HG02623 (cell line): Measurements from ENCODE around the gene RNF5.
"Not testable (repeated sequence)": the region's sequence is repeated elsewhere in the genome, so short reads cannot be mapped to it uniquely, and the experiment has no call there.

Experiments
- ATAC-seq: cut with Tn5 transposase; IDR thresholded peaks from one replicate; pipeline ENCODE4 v1.9.1; 2021; ENCODE audit warnings: moderate library complexity; ENCODE audit not compliant: unreplicated experiment

The RNF5 gene, protein sequence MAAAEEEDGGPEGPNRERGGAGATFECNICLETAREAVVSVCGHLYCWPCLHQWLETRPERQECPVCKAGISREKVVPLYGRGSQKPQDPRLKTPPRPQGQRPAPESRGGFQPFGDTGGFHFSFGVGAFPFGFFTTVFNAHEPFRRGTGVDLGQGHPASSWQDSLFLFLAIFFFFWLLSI

DNA sequence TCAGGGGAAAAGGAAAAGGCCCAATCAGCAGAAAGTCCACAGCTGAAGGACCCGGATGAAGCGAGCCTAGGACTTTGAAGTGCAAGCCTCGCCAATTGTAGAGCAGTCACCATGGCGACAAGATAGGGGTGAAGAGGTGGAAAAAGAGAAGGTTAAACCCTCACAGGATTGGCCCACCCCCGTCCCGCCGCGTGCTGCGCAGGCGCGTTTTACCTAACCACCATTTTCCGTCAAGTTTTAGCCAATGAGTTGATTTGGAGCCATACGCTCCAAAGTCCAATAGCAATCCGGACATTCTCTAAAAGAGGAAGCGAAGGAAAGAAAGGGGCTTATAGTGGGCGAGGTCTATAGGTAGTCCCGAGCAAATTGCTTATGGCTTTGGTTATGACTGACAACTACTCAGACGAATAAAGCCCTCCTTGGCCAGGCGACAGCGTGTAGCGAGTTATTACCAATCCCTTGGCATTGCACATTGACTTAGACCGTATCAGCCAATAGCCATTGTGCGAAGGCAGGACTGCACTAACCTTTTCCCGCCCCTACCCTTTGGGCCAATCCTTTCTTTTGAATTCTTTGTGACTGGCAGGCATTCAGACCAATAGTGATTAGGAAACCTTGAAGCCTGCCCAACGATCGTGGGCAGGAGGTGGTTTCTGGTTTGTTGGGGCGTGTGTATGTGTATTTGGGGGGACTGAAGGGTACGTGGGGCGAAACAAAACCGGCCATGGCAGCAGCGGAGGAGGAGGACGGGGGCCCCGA is at the start of gene RNF5:
RNF5 (plus strand) TSS at position 618 of the 759 bp plus-strand sequence; CDS start at position 725, 107 bp downstream.
- peak; percentile 74 for ATAC-seq

GRCh38 chr6:32128751-32129296 is 49.4 kb upstream of the RNF5 start:
- ATAC-seq, result no peak

- no peak for ATAC-seq
Measured at GRCh38 chr6:32129297-32130088, 48.7 kb upstream of the RNF5 start.

- ATAC-seq, result no peak
Measured at GRCh38 chr6:32131439-32131948, 46.7 kb upstream of the RNF5 start.

DNA sequence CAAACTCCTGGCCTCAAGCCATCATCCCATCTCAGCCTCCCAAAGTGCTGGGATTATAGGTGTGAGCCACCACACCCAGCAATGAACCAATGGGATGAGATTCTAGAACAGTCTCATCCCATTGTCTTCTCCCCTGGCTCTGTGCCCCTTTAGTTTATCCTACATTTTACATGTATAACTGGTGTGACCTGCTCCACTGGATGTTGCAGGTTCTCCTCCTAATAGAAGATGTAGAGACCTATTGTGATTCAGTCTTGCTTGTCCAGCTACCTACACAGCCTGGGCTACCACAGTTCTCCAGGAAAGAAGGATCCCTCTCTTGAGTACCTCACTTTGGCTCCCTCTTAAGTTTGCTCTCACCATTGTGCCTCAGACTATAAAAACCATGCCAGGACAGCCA is 46.1 kb upstream of the RNF5 start:
- ATAC-seq, result no peak

DNA sequence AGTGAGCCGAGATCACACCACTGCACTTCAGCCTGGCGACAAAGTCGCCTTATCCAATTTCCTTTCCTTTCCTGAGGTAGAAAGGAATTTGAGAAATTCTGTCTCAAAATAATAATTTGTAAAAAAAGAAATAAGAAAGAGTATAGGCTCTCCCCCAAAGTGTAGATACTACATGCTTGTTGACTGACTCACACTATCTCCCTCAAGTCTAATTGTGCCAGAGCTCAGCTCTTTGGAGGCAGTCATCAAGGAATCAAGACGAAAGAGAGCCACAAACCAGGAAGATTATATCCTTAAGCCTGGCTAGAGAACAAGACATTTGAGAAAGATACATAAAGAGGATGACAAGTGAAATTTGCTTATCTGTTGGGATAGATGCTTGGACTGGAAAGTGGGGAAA is 44.4 kb upstream of the RNF5 start:
- no peak for ATAC-seq

GRCh38 chr6:32137454-32137853 is 40.8 kb upstream of the RNF5 start:
- no peak for ATAC-seq

- ATAC-seq, result no peak
Measured at GRCh38 chr6:32139590-32139989, 38.6 kb upstream of the RNF5 start.

DNA sequence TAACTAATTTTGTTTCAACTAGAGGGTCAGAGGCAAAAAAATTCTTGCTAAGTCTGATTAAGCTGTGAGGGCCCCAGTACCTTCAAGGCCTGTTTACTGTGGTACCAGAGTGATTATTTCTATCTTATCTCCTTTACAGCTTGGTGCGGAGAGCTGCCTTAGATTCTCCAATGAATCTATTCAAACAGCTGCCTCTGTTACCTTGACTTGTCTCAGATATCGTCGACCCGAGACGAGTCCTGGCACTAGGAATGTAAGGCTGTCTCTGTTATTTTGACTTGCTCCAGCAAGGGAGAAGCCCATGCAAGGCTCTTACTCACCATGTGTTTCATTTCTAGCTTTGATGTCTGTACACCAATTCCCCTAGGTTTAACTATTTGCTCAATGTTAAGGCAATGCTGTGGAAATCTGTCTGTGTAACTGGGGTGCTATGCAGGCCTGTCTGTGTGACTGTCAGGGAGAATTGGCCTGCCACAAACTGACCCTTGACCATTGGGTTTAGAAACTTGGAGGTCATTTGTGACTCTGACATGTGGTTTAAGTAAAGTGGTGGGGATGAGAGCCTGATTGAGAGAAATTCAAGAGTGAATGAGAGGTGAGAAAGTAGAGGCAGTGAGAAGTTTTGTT is 37.7 kb upstream of the RNF5 start:
- no peak for ATAC-seq

DNA sequence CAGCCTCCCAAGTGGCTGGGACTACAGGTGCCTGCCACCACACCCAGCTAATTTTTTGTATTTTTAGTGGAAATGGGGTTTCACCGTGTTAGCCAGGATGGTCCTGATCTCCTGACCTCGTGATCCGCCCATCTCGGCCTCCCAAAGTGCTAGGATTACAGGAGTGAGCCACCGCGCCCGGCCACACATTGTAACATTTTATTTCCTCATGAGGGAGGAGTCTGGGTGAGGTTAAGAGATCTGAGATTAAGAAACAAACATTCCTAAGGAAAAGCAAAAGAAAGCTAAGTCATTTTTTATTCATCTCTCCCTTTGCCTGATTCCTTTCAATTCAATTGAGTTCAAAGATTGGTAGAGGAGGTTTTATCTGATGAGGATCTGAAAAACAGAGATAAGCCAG is 34.0 kb upstream of the RNF5 start:
- ATAC-seq, result not testable (repeated sequence)

DNA sequence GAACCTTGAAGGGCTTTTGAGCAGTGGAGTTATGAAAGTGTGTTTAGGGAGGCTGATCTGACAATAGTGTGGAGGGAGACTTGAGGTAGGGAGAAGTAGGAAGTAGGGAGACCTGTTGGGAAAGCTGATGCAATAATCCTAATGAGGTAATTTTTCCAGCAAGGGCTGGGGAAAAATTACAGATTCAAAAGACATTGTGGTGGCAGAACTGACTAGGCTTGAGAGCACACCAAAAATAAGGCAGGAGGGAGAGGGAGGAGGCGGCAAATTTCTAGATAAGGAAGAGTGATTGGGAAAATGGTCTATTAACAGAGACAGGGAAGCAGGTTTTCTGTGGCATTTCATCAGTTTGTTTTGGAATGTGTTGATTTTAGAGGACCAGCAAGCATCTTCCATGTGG is 31.9 kb upstream of the RNF5 start:
- ATAC-seq, result no peak

DNA sequence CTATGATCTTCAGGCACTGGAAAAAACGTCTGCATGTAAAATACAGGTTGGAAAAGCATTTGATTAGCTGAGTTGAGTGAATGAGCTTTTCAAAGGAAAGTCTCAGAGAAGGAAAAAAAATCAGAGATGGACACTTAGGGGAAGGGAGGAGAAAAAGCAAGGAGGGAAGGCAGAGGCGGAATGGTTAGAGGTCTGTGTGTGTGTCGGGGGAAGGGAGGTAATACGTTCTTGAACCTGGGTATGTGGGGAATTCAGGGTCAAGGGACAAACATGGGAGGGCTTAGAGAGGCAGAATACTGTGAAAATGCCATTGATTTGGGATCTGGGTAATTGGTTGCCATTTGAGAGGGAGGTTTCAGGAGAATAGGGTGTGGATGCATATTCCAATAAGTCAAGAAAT is 31.5 kb upstream of the RNF5 start:
- ATAC-seq, result no peak

DNA sequence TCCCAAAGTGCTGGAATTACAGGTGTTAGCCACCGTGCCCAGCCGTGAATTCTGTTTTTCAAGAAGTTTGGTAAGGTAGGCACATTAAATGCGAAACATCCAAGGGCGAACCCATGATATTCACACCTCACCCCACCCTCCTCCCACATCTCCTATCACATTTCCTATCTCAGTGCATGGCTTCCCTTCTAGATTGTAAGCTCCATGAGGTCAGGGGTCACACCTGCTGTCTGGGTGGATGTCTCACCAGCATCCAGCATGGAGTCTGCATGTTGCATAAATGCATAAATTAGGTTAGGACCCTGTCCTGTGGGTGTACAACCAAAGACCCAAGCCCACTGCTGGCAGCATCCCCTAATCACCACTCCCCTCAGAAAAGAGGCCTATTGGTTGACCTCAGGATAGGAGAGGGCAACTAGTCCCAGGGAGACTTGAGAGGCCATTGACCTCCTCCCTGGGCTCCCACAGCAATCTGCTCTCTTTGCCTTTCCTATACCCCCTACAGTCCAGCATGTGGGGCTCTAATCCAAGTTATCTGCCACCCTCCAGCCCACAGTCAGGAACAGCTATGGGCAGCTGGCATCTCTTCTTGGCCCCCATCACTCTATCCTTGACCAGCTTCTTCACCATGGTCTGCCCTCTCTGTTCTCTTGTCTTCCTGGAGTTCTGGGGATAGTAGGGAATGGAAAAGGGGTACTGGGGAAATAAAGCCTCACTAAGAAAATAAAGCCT is 30.6 kb upstream of the RNF5 start:
- no peak for ATAC-seq

DNA sequence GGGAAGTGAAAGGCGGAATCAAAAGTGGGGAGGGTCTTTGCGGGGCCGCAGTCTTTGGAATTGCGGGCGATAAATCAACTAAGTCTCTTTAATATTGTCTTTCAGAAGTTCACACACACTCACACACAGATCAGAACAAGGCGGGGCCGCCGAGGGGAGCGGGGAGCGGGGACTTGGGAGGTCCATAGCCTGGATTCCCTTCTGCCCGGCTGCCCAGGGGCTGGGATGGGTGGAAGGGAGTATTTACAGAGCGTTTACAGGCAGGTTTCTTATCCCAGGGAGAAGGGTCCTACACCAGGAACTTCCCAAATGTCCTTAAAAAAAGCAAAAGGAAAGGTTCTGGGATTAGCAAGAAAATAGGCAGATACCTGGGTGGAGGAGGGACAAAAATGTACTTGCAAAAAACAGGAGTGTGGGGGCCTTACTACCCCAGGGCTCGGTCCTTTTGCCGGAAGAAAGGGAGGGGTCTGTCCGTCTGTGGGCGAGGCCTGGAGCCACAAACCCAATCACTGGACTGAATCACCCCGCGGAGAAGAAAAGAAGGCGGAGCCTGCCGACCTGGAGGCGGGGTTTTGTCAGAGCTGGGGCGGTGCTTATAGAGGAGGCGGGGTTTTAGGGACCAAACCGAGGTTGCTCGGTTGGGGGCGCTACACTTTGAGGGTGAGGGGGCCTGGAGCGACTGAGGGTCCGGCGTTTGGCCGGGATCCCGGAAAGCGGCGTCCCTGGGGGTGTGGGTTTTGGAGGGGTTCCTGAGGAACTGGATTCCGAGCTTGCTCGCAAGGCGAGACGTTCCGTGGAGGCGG is 29.7 kb upstream of the RNF5 start:
- no peak for ATAC-seq

DNA sequence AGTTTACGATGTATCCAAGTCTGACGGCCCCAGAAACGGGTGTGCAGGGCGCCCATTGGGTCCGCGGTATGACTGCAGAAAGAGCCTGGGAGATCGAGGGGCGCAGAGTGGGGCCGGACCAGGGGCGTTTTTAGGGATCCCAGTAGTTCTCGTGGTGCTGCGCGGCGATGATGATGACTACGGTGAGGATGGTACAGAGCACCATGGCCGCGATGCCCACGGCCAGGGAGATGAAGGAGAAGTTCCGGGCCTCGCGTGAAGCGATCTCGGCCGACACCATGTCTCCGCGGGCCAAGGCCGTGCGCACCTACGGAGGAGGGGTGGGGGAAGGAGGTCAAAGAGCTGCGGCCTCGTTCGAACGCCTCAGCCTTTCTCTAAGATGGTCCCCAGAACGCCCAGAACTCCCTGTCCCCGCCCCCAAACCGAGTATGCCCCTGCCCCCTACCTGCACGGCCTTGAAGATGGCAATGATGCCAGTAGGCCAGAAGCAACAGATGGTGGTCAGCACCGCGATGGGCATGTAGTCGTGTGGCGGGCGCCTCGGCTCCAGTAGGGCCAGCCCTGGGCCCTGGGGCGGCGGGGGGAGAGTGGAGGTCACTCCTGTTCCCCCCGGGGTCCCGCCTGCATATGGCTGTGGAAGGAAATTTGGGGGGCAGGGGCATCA is 29.0 kb upstream of the RNF5 start:
- no peak for ATAC-seq

GRCh38 chr6:32149932-32150870 is 28.0 kb upstream of the RNF5 start:
- no peak for ATAC-seq

DNA sequence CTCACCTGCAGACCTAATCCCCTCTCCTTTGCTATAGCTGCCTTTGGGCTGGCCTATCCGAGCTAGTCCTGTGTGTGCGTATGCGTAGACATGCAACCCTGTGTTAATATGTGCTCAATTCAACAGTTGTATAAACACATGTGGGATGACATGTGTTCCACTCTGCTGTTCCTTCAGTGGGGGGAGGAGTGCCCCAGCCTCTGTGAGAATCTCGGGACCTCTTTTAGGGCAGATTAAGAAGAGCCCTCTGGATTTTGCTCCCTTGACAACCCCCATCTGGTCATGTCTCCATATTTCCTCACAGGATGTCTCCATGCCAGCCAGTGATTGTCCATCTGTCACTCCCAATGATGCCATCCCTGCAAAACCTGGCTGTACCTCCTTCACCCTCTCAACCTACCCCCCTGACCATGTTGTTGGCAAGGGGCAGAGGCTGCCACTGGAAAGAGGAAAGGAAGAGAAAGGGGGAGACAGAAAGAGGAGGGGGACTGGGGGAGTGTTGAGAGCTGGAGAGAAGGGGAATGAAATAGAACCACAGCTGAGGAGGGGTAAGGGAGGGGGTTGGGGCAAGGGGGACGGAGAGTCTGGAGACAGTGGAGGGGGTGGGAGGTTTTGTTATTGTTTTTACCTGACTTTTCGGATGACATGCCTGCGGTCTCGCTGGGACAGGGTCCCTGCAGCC is 26.9 kb upstream of the RNF5 start:
- no peak for ATAC-seq
